Measurements from ENCODE around the gene ADAMTS8. TPM values are rescaled to one million over a fixed set of nuclear protein-coding genes. Genes with fewer than 3 reads are reported as not detected.

The ADAMTS8 gene
- total RNA-seq, 1 experiment from 2014 or later: not detected

DNA sequence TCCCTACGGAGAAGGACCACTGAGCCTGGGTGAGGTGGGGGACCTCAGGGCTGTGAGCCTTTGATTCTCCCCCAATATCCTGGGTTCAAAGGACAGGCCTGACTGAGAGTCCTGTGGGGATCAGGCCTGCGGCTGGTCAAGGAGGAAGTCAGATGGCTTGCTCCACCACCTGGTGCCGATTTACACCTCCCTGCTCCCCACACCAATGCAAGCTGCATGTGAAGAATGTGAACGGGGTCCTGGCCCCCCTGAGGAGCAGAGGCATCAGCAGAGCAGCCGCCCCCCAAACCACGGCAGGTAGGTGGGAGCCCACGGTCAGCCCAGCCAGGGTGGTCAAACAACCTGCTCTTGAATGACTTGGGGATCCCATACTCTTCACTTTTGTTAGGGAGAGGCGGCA lies 6.7 kb downstream of the ADAMTS8 start:
- Histone ChIP-seq H3K4me2 (ENCODE audit: low read depth, low read length, poor library complexity, severe bottlenecking) (no peak overlapping the region), H3K79me2 (ENCODE audit: low read length) (no peaks in the 10 kb centered on the region), H3K9me3 (ENCODE audit: low read length) (no peaks in the 10 kb centered on the region), H3K9ac (ENCODE audit: low read length) (no peak overlapping the region), H3K4me3 (ENCODE audit: low read length) (no peak overlapping the region), H3K27me3 (ENCODE audit: low read length) (no peaks in the 10 kb centered on the region), H3K36me3 (ENCODE audit: insufficient read depth, low read length) (no peaks in the 10 kb centered on the region), H3K9me2 (replicated peaks; ENCODE audit: insufficient read depth, low read length) (no peaks in the 10 kb centered on the region), H3K27ac (ENCODE audit: low read length) (no peak overlapping the region), H2AFZ (ENCODE audit: low read length) (no peak overlapping the region), H4K20me1 (ENCODE audit: insufficient read depth, low read depth, low read length) (no peaks in the 10 kb centered on the region), H3K4me1 (ENCODE audit: low read length) (peaks cover 3% of the 10 kb centered on the region; the same call in 1 of the 2 replicates)
- DNase-seq: no peak

DNA sequence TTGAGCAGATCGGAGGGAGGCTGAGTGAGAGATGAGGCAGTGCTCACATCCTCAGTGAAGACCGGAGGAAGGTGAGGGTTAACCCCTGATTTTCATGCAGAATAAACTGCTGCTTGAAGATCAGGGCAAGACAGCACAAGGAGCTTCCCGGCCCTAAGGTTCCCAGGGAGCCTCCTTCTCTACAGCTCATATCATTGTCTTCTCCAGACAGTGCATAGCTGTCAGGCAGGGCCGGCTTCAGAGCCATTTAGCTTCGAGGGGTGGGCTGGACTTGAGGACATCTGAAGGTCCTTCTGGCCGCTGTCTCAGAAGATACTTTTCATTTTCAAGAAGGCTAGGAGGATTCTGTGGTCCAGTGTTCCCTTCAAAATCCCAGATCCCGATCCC lies 7.2 kb downstream of the ADAMTS8 start:
- no peaks in the 10 kb centered on the region for H3K27me3 ChIP-seq (ENCODE audit: low read length)
- H3K9ac ChIP-seq (ENCODE audit: low read length): no peak overlapping the region
- no peaks in the 10 kb centered on the region for H4K20me1 ChIP-seq (ENCODE audit: insufficient read depth, low read depth, low read length)
- no peaks in the 10 kb centered on the region for H3K36me3 ChIP-seq (ENCODE audit: insufficient read depth, low read length)
- H3K4me3 ChIP-seq (ENCODE audit: low read length): no peak overlapping the region
- no peaks in the 10 kb centered on the region for H3K79me2 ChIP-seq (ENCODE audit: low read length)
- H3K4me1 ChIP-seq (ENCODE audit: low read length): peaks cover 2% of the 10 kb centered on the region; the same call in 1 of the 2 replicates
- no peak overlapping the region for H2AFZ ChIP-seq (ENCODE audit: low read length)
- no peaks in the 10 kb centered on the region for H3K9me2 ChIP-seq (replicated peaks; ENCODE audit: insufficient read depth, low read length)
- no peak overlapping the region for H3K27ac ChIP-seq (ENCODE audit: low read length)
- H3K4me2 ChIP-seq (ENCODE audit: low read depth, low read length, poor library complexity, severe bottlenecking): no peak overlapping the region
- H3K9me3 ChIP-seq (ENCODE audit: low read length): no peaks in the 10 kb centered on the region
- no peak for DNase-seq

DNA sequence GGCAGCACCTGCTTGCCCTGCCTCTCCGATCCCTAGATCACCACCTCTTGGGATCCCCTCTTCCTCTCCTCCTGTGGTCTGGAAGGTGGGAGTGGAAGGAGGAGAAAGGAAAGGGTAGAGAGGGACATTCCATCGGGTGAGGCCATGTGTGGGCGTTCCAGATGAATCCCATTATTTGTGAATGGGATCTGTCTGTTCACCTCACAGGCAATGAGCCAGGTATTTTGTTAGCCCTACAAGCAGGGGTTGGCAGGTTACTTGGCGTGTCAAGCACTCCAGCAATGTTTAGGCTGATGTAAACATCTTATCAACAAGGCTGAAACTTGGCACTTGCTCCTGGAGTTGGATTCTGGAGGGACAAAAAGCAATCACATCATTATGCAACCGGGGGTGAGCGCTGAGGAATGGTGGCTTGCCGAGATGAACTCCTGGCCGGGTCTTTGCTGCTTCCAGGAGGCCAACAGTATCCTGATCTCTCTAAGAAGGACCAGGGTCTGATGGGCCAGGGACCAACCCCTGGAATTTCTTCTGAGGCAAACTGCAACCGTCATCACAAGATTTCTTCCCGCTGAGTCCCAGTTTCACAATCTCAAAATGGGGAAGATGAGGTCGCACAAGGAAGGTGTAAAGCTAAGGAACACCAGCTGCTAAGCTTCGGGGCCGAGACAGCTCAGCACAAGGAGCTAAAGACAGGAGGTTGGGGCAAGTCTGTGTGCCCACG lies 7.8 kb downstream of the ADAMTS8 start:
- H4K20me1 ChIP-seq (ENCODE audit: insufficient read depth, low read depth, low read length): no peaks in the 10 kb centered on the region
- no peak overlapping the region for H3K9ac ChIP-seq (ENCODE audit: low read length)
- H3K36me3 ChIP-seq (ENCODE audit: insufficient read depth, low read length): no peaks in the 10 kb centered on the region
- H3K27me3 ChIP-seq (ENCODE audit: low read length): no peaks in the 10 kb centered on the region
- H3K4me2 ChIP-seq (ENCODE audit: low read depth, low read length, poor library complexity, severe bottlenecking): no peak overlapping the region
- no peaks in the 10 kb centered on the region for H3K9me3 ChIP-seq (ENCODE audit: low read length)
- H3K4me1 ChIP-seq (ENCODE audit: low read length): no peaks in the 10 kb centered on the region
- no peak overlapping the region for H3K27ac ChIP-seq (ENCODE audit: low read length)
- H3K9me2 ChIP-seq (replicated peaks; ENCODE audit: insufficient read depth, low read length): no peaks in the 10 kb centered on the region
- no peak overlapping the region for H2AFZ ChIP-seq (ENCODE audit: low read length)
- H3K79me2 ChIP-seq (ENCODE audit: low read length): no peaks in the 10 kb centered on the region
- no peak for DNase-seq
- no peak overlapping the region for H3K4me3 ChIP-seq (ENCODE audit: low read length)

DNA sequence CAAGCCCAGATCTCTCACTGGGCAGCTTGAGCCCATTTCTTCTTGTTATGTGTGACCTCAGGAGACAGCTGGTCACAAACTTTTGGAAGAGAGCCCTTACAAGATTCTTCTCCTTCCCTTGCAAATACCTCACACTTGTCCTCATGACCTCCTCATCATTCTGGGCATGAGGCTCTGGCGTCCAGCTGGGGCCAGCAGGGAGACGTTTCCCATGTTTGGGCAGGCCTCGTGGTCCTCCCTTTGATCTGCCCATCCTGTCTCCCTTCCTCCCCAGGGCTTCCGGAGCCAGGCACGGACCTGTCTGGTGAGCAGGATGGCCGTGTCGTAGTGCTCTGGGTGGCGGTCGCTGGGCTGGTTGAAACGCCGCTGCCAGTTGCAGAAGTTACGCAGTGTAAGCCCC lies 9.7 kb downstream of the ADAMTS8 start:
- H3K9me3 ChIP-seq (ENCODE audit: low read length): no peaks in the 10 kb centered on the region
- H2AFZ ChIP-seq (ENCODE audit: low read length): no peak overlapping the region
- DNase-seq: no peak
- H3K4me2 ChIP-seq (ENCODE audit: low read depth, low read length, poor library complexity, severe bottlenecking): no peak overlapping the region
- H3K4me3 ChIP-seq (ENCODE audit: low read length): no peak overlapping the region
- H3K9ac ChIP-seq (ENCODE audit: low read length): no peak overlapping the region
- H4K20me1 ChIP-seq (ENCODE audit: insufficient read depth, low read depth, low read length): no peaks in the 10 kb centered on the region
- H3K9me2 ChIP-seq (replicated peaks; ENCODE audit: insufficient read depth, low read length): no peaks in the 10 kb centered on the region
- no peak overlapping the region for H3K27ac ChIP-seq (ENCODE audit: low read length)
- H3K36me3 ChIP-seq (ENCODE audit: insufficient read depth, low read length): no peaks in the 10 kb centered on the region
- no peaks in the 10 kb centered on the region for H3K4me1 ChIP-seq (ENCODE audit: low read length)
- H3K79me2 ChIP-seq (ENCODE audit: low read length): no peaks in the 10 kb centered on the region
- H3K27me3 ChIP-seq (ENCODE audit: low read length): no peaks in the 10 kb centered on the region

- no peak overlapping the region for H3K9ac ChIP-seq (ENCODE audit: low read length)
Measured at GRCh38 chr11:130418210-130418609, 10.2 kb downstream of the ADAMTS8 start.

GRCh38 chr11:130416906-130417305 lies 11.5 kb downstream of the ADAMTS8 start:
- Histone ChIP-seq H3K27me3 (ENCODE audit: low read length) (no peaks in the 10 kb centered on the region), H3K9me2 (replicated peaks; ENCODE audit: insufficient read depth, low read length) (no peaks in the 10 kb centered on the region), H3K27ac (ENCODE audit: low read length) (no peak overlapping the region), H3K79me2 (ENCODE audit: low read length) (no peaks in the 10 kb centered on the region), H3K4me2 (ENCODE audit: low read depth, low read length, poor library complexity, severe bottlenecking) (no peak overlapping the region), H3K9me3 (ENCODE audit: low read length) (no peaks in the 10 kb centered on the region), H3K36me3 (ENCODE audit: insufficient read depth, low read length) (no peaks in the 10 kb centered on the region), H4K20me1 (ENCODE audit: insufficient read depth, low read depth, low read length) (no peaks in the 10 kb centered on the region), H3K9ac (ENCODE audit: low read length) (no peak overlapping the region), H3K4me3 (ENCODE audit: low read length) (no peak overlapping the region), H3K4me1 (ENCODE audit: low read length) (no peaks in the 10 kb centered on the region), H2AFZ (ENCODE audit: low read length) (no peak overlapping the region)
- DNase-seq: no peak

More at GRCh38 chr11:130418210-130418609, 10.2 kb downstream of the ADAMTS8 start:
- H3K27me3 ChIP-seq (ENCODE audit: low read length): no peaks in the 10 kb centered on the region
- H3K27ac ChIP-seq (ENCODE audit: low read length): no peak overlapping the region
- H3K4me1 ChIP-seq (ENCODE audit: low read length): no peaks in the 10 kb centered on the region
- no peak overlapping the region for H3K4me2 ChIP-seq (ENCODE audit: low read depth, low read length, poor library complexity, severe bottlenecking)
- H2AFZ ChIP-seq (ENCODE audit: low read length): no peak overlapping the region
- H3K79me2 ChIP-seq (ENCODE audit: low read length): no peaks in the 10 kb centered on the region
- no peak overlapping the region for H3K4me3 ChIP-seq (ENCODE audit: low read length)
- H3K9me3 ChIP-seq (ENCODE audit: low read length): no peaks in the 10 kb centered on the region
- no peaks in the 10 kb centered on the region for H3K9me2 ChIP-seq (replicated peaks; ENCODE audit: insufficient read depth, low read length)
- H4K20me1 ChIP-seq (ENCODE audit: insufficient read depth, low read depth, low read length): no peaks in the 10 kb centered on the region
- H3K36me3 ChIP-seq (ENCODE audit: insufficient read depth, low read length): no peaks in the 10 kb centered on the region
- no peak for DNase-seq

GRCh38 chr11:130416530-130416882 lies 11.9 kb downstream of the ADAMTS8 start:
- Histone ChIP-seq H3K4me2 (ENCODE audit: low read depth, low read length, poor library complexity, severe bottlenecking) (no peak overlapping the region), H3K4me1 (ENCODE audit: low read length) (no peaks in the 10 kb centered on the region), H3K27ac (ENCODE audit: low read length) (no peak overlapping the region), H4K20me1 (ENCODE audit: insufficient read depth, low read depth, low read length) (no peaks in the 10 kb centered on the region), H3K9ac (ENCODE audit: low read length) (no peak overlapping the region), H3K9me2 (replicated peaks; ENCODE audit: insufficient read depth, low read length) (no peaks in the 10 kb centered on the region), H3K79me2 (ENCODE audit: low read length) (no peaks in the 10 kb centered on the region), H2AFZ (ENCODE audit: low read length) (no peak overlapping the region), H3K27me3 (ENCODE audit: low read length) (no peaks in the 10 kb centered on the region), H3K9me3 (ENCODE audit: low read length) (no peaks in the 10 kb centered on the region), H3K4me3 (ENCODE audit: low read length) (no peak overlapping the region), H3K36me3 (ENCODE audit: insufficient read depth, low read length) (no peaks in the 10 kb centered on the region)
- no peak for DNase-seq

- Histone ChIP-seq H3K9ac (ENCODE audit: low read length) (no peak overlapping the region), H3K4me1 (ENCODE audit: low read length) (no peaks in the 10 kb centered on the region), H3K4me3 (ENCODE audit: low read length) (no peak overlapping the region)
Measured at GRCh38 chr11:130415731-130416529, 12.5 kb downstream of the ADAMTS8 start.

More at GRCh38 chr11:130415731-130416529, 12.5 kb downstream of the ADAMTS8 start:
- no peak overlapping the region for H3K4me2 ChIP-seq (ENCODE audit: low read depth, low read length, poor library complexity, severe bottlenecking)
- H3K27me3 ChIP-seq (ENCODE audit: low read length): no peaks in the 10 kb centered on the region
- no peaks in the 10 kb centered on the region for H3K79me2 ChIP-seq (ENCODE audit: low read length)
- no peak overlapping the region for H3K27ac ChIP-seq (ENCODE audit: low read length)
- H3K9me3 ChIP-seq (ENCODE audit: low read length): no peaks in the 10 kb centered on the region
- no peaks in the 10 kb centered on the region for H3K9me2 ChIP-seq (replicated peaks; ENCODE audit: insufficient read depth, low read length)
- no peak overlapping the region for H2AFZ ChIP-seq (ENCODE audit: low read length)
- no peaks in the 10 kb centered on the region for H3K36me3 ChIP-seq (ENCODE audit: insufficient read depth, low read length)
- H4K20me1 ChIP-seq (ENCODE audit: insufficient read depth, low read depth, low read length): no peaks in the 10 kb centered on the region
- DNase-seq: no peak

Measured in Karpas-422 (cell line).